Measurements from ENCODE around the gene C19orf67.

Gene C19orf67

DNA sequence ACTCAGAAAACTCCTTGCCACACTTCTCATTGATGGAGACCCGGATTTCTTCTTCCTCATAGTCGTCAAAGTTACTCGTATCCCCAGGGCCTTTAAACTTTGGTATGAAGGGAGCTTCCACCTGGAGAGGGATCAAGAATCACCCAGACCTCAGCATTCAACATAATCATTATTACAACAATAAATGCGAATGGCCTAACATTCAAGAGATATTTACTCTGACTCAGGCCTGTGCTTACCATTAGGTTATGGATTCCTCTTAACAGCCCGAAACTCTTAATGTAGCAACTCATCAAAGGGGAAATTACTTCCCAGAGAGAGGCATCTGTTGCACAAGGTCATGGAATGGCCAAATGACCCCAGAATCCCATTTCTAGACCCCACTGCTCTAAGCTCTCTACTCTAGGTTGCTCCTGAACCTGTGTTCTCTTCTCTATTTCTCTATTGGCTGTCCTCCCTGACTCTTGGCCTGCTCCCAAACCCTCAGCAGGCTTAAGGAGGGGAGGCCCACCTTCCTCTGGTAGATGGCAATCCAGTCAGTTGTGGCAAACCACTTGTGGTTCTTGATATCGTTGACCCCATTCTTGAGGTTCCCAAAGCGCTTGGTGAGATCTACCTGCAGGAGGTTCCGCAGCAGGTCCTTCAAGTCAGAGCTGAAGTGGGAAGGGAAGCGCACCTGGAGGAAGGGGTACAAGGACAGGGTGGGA, 7.7 kb upstream of the C19orf67 start:
- Histone ChIP-seq H3K4me1 (ENCODE audit: insufficient read depth, low read length) (no peaks in the 10 kb centered on the region), H3K27me3 (ENCODE audit: insufficient read depth, low read length) (peaks cover 15% of the 10 kb centered on the region), H3K9ac (ENCODE audit: low read depth, low read length) (no peak overlapping the region), H3K4me3 (ENCODE audit: low read length) (no peak overlapping the region; the same call in 1 of the 2 replicates), H3K36me3 (ENCODE audit: insufficient read depth, low read depth, low read length) (peaks cover 6% of the 10 kb centered on the region), H3K27ac (ENCODE audit: low read length) (no peak overlapping the region), H3K9me3 (ENCODE audit: insufficient read depth, low read depth, low read length) (peaks cover 5% of the 10 kb centered on the region; the same call in 1 of the 2 replicates)

- Histone ChIP-seq H3K4me3 (ENCODE audit: low read length) (peak overlapping the region; percentile 85; the same call in 1 of the 2 replicates), H3K27me3 (ENCODE audit: insufficient read depth, low read length) (peaks cover 15% of the 10 kb centered on the region), H3K27ac (ENCODE audit: low read length) (no peak overlapping the region), H3K9me3 (ENCODE audit: insufficient read depth, low read depth, low read length) (peaks cover 5% of the 10 kb centered on the region; the same call in 1 of the 2 replicates), H3K9ac (ENCODE audit: low read depth, low read length) (no peak overlapping the region; the same call in 1 of the 2 replicates), H3K4me1 (ENCODE audit: insufficient read depth, low read length) (no peaks in the 10 kb centered on the region), H3K36me3 (ENCODE audit: insufficient read depth, low read depth, low read length) (peaks cover 16% of the 10 kb centered on the region)
Measured at GRCh38 chr19:14091813-14092462, 6.4 kb upstream of the C19orf67 start.

DNA sequence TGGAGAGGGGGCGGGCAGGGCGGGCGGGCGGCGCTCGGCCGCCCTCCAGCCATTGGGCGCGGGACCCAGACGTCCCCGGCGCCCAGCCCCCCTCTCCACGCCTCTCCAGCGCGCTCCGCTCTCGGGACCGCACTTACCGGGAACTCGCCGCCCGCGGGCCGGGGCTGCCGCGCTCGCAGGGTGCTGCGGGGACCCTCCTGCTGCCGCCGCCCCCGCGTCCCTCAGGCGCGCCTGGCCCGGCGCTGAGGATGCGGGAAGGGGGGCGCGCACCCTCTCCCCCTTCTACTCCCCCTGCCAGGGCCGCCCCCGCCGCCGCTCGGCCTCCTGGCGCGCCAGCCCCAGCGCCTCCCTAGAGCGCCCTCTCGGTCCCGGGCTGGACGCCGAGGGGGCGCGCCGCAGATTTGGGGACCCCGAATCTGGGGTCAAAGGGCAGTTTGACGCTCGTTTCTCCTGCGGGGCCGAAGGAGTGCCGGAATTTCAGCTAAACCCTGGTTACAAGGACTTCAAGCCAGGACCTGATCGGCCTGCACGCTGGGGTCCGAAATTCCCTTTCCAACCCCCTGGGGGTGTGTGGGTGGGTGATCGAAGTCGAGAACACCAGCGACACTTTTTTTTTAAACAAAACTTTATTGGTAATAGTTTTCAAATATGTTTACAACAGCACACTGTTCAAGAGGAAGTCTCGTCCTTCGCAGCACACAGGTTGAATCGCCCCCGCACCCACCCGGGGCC, 5.7 kb upstream of the C19orf67 start:
- H3K36me3 ChIP-seq (ENCODE audit: insufficient read depth, low read depth, low read length): peaks cover 16% of the 10 kb centered on the region
- peak overlapping the region; percentile 85 for H3K4me3 ChIP-seq (ENCODE audit: low read length)
- no peaks in the 10 kb centered on the region for H3K4me1 ChIP-seq (ENCODE audit: insufficient read depth, low read length)
- H3K27ac ChIP-seq (ENCODE audit: low read length): no peak overlapping the region
- peak overlapping the region; percentile 68; the same call in 1 of the 2 replicates for H3K9ac ChIP-seq (ENCODE audit: low read depth, low read length)
- H3K27me3 ChIP-seq (ENCODE audit: insufficient read depth, low read length): peaks cover 18% of the 10 kb centered on the region
- H3K9me3 ChIP-seq (ENCODE audit: insufficient read depth, low read depth, low read length): peaks cover 5% of the 10 kb centered on the region; the same call in 1 of the 2 replicates

DNA sequence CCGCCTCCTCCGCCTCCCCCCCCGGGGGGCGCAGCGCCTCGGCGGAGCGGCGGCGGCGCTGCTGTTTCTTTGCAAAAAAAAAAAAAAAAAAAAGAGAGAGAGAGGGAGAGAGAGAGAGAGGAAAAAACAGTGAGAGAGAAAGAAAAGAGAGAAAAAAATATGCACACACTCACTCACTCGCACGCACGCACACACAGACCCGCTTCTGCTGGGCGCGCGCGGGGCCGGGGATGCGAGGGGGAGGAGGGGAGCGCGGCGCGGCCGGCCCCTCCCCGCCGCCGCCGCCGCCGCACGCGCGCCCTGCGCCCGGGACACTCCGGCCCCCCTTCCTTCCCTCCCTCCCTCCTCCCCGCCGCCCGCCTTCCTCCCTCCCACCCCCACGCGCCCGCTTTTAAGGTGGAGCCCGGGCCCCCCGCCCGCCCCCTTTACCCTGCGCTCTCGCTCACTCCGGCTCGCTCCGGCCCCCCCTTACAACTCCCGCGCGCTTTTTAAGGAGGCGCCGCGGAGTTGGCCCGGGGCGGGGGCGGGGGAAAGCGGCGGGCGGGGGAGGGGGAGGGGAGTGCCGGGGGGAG, 5.0 kb upstream of the C19orf67 start, which contains the start of gene SAMD1:
Gene SAMD1, minus strand, starts transcription at position 243 of the 572 bp plus-strand sequence.
- peaks cover 25% of the 10 kb centered on the region for H3K27me3 ChIP-seq (ENCODE audit: insufficient read depth, low read length)
- no peak within 1 kb of the TSS for H3K27ac ChIP-seq (ENCODE audit: low read length)
- peak within 1 kb of the TSS; percentile 68; the same call in 1 of the 2 replicates for H3K9ac ChIP-seq (ENCODE audit: low read depth, low read length)
- no peaks in the 10 kb centered on the region; the same call in 1 of the 2 replicates for H3K4me1 ChIP-seq (ENCODE audit: insufficient read depth, low read length)
- H3K36me3 ChIP-seq (ENCODE audit: insufficient read depth, low read depth, low read length): peaks cover 16% of the 10 kb centered on the region
- peaks cover 5% of the 10 kb centered on the region; the same call in 1 of the 2 replicates for H3K9me3 ChIP-seq (ENCODE audit: insufficient read depth, low read depth, low read length)
- H3K4me3 ChIP-seq (ENCODE audit: low read length): peak within 1 kb of the TSS; percentile 85

DNA sequence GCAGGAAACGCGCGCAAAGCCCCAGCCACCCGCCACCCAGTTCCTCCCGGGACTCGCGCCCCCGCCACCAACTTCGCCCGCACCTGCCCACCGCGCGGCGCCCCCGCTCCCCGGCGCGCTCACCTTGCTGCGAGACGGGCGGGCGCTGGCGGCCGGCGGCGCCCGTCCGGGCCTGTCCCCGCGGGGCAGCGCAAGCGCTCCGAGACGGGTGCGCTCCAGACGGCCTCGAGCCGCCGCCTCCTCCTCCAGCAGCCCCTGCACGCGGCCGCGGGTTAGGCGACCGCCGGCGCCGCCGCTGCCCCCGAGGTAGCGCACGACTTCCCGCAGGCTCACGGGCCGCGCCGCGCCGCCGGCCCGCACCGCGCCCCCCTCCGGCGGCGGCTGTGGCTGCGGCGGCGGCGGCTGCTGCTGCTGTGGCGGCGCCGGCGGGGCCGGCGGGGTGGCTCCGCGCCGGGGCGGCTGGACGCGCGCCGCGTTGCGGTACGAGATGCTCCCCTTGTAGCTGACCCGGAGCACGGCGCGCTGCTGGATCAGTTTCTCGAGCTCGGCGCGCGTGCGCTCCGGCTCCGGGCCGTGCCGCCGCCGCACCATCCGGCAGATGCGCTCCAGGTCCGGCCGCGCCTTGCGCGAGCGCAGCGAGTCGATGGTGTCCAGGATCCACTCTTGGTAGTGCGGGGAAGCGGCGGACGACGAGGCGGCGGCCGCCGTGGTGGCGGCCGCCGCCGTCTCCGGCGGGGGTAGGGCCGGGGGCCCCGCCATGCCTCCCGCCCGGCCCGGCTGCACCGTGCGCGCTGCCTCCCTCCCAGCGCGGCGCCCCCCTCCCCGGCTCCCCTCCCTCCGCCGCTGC, 4.3 kb upstream of the C19orf67 start:
- Histone ChIP-seq H3K27ac (ENCODE audit: low read length) (no peak overlapping the region), H3K9ac (ENCODE audit: low read depth, low read length) (peak overlapping the region; percentile 10; the same call in 1 of the 2 replicates), H3K4me3 (ENCODE audit: low read length) (peak overlapping the region; percentile 60), H3K36me3 (ENCODE audit: insufficient read depth, low read depth, low read length) (peaks cover 16% of the 10 kb centered on the region), H3K4me1 (ENCODE audit: insufficient read depth, low read length) (no peaks in the 10 kb centered on the region; the same call in 1 of the 2 replicates), H3K9me3 (ENCODE audit: insufficient read depth, low read depth, low read length) (peaks cover 5% of the 10 kb centered on the region; the same call in 1 of the 2 replicates), H3K27me3 (ENCODE audit: insufficient read depth, low read length) (peaks cover 25% of the 10 kb centered on the region)

GRCh38 chr19:14089412-14089661, 3.8 kb upstream of the C19orf67 start:
- Histone ChIP-seq H3K9me3 (ENCODE audit: insufficient read depth, low read depth, low read length) (peaks cover 5% of the 10 kb centered on the region; the same call in 1 of the 2 replicates), H3K27ac (ENCODE audit: low read length) (no peak overlapping the region), H3K36me3 (ENCODE audit: insufficient read depth, low read depth, low read length) (peaks cover 16% of the 10 kb centered on the region), H3K27me3 (ENCODE audit: insufficient read depth, low read length) (peaks cover 25% of the 10 kb centered on the region), H3K4me1 (ENCODE audit: insufficient read depth, low read length) (no peaks in the 10 kb centered on the region; the same call in 1 of the 2 replicates), H3K4me3 (ENCODE audit: low read length) (peak overlapping the region; percentile 60), H3K9ac (ENCODE audit: low read depth, low read length) (peak overlapping the region; percentile 10; the same call in 1 of the 2 replicates)

- H3K9me3 ChIP-seq (ENCODE audit: insufficient read depth, low read depth, low read length): peaks cover 5% of the 10 kb centered on the region; the same call in 1 of the 2 replicates
- H3K4me1 ChIP-seq (ENCODE audit: insufficient read depth, low read length): no peaks in the 10 kb centered on the region; the same call in 1 of the 2 replicates
- H3K36me3 ChIP-seq (ENCODE audit: insufficient read depth, low read depth, low read length): peaks cover 16% of the 10 kb centered on the region
- peak overlapping the region; percentile 10; the same call in 1 of the 2 replicates for H3K9ac ChIP-seq (ENCODE audit: low read depth, low read length)
- H3K27me3 ChIP-seq (ENCODE audit: insufficient read depth, low read length): peaks cover 25% of the 10 kb centered on the region
- H3K4me3 ChIP-seq (ENCODE audit: low read length): peak overlapping the region; percentile 60
- no peak overlapping the region for H3K27ac ChIP-seq (ENCODE audit: low read length)
Measured at GRCh38 chr19:14088634-14089411, 3.2 kb upstream of the C19orf67 start.

GRCh38 chr19:14086098-14086497, 515 bp upstream of the C19orf67 start:
- H3K9ac ChIP-seq (ENCODE audit: low read depth, low read length): no peak overlapping the region
- peaks cover 26% of the 10 kb centered on the region for H3K27me3 ChIP-seq (ENCODE audit: insufficient read depth, low read length)
- no peaks in the 10 kb centered on the region for H3K9me3 ChIP-seq (ENCODE audit: insufficient read depth, low read depth, low read length)
- H3K4me1 ChIP-seq (ENCODE audit: insufficient read depth, low read length): no peaks in the 10 kb centered on the region; the same call in 1 of the 2 replicates
- no peak overlapping the region for H3K27ac ChIP-seq (ENCODE audit: low read length)
- H3K36me3 ChIP-seq (ENCODE audit: insufficient read depth, low read depth, low read length): peaks cover 16% of the 10 kb centered on the region
- H3K4me3 ChIP-seq (ENCODE audit: low read length): peak overlapping the region; percentile 53; the same call in 1 of the 2 replicates

- Histone ChIP-seq H3K9ac (ENCODE audit: low read depth, low read length) (no peak overlapping the region), H3K4me3 (ENCODE audit: low read length) (no peak overlapping the region), H3K9me3 (ENCODE audit: insufficient read depth, low read depth, low read length) (no peaks in the 10 kb centered on the region), H3K27me3 (ENCODE audit: insufficient read depth, low read length) (peaks cover 20% of the 10 kb centered on the region; the same call in 1 of the 2 replicates), H3K27ac (ENCODE audit: low read length) (no peak overlapping the region), H3K36me3 (ENCODE audit: insufficient read depth, low read depth, low read length) (peaks cover 4% of the 10 kb centered on the region; the same call in 1 of the 2 replicates), H3K4me1 (ENCODE audit: insufficient read depth, low read length) (no peaks in the 10 kb centered on the region; the same call in 1 of the 2 replicates)
Measured at GRCh38 chr19:14082675-14082960, 3.0 kb downstream of the C19orf67 start.
